Natural killer cell (primary cell): ENCODE measurements around the gene FRAS1. TPM values are rescaled to one million over a fixed set of nuclear protein-coding genes. Genes with fewer than 3 reads are reported as not detected.

ENCODE experiments used
- ATAC-seq, 3 donors: fragments of 150-1000 bp in 2 of 3; fragments of 200-7000 bp in 1 of 3; cut with Tn5 transposase; 1 replicate in 1 of 3; 2 replicates in 2 of 3; pipeline ENCODE4 v1.10.0; 2021; ENCODE audit warnings: mild to moderate bottlenecking in 2 of 3, moderate library complexity in 2 of 3
- DNase-seq, 2 donors: peaks; one replicate each; pipeline versions ENCODE4 v3.0.0 to v3.0.0-alpha.2; 2013 to 2021; ENCODE audit warnings: mixed read lengths in 1 of 2
- H3K27ac ChIP-seq: one replicate; pipeline ENCODE4 v1.5.1; 2013; ENCODE audit warnings: mild to moderate bottlenecking, low read length
- H3K27me3 ChIP-seq: one replicate; pipeline ENCODE4 v1.6.1; 2013; ENCODE audit warnings: low read length; ENCODE audit not compliant: control insufficient read depth, insufficient read depth
- H3K36me3 ChIP-seq: one replicate; pipeline ENCODE4 v1.6.1; 2013; ENCODE audit warnings: low read length; ENCODE audit not compliant: control insufficient read depth, insufficient read depth
- H3K4me1 ChIP-seq: one replicate; pipeline ENCODE4 v1.6.1; 2013; ENCODE audit warnings: low read length; ENCODE audit not compliant: control insufficient read depth, insufficient read depth
- H3K4me3 ChIP-seq: one replicate; pipeline ENCODE4 v1.5.1; 2013; ENCODE audit warnings: low read length
- H3K9me3 ChIP-seq: one replicate; pipeline ENCODE4 v1.6.1; 2013; ENCODE audit warnings: low read length; ENCODE audit not compliant: control insufficient read depth, insufficient read depth
- H3K27ac Mint-ChIP-seq, 2 donors: one replicate each; pipeline ENCODE4 v1.8.0; 2022; ENCODE audit warnings: mild to moderate bottlenecking in 2 of 2, mixed read lengths in 2 of 2, moderate library complexity in 1 of 2
- H3K27me3 Mint-ChIP-seq, 2 donors: one replicate each; pipeline ENCODE4 v1.8.0; 2022; ENCODE audit warnings: low read depth in 2 of 2, mixed read lengths in 2 of 2
- H3K36me3 Mint-ChIP-seq: one replicate; pipeline ENCODE4 v1.8.0; 2022; ENCODE audit warnings: mixed read lengths
- H3K4me1 Mint-ChIP-seq, 2 donors: one replicate each; pipeline ENCODE4 v1.8.0; 2022; ENCODE audit warnings: mixed read lengths in 2 of 2
- H3K4me3 Mint-ChIP-seq: one replicate; pipeline ENCODE4 v1.8.0; 2022; ENCODE audit warnings: mild to moderate bottlenecking, moderate library complexity, mixed read lengths
- H3K9me3 Mint-ChIP-seq, 2 donors: one replicate each; pipeline ENCODE4 v1.8.0; 2022; ENCODE audit warnings: mixed read lengths in 2 of 2
- WGBS: methylation state at CpG from one replicate; pipeline ENCODE4 v1.1.7; 2013; ENCODE audit warnings: missing lambda C conversion rate; ENCODE audit not compliant: insufficient coverage; 5-methylcytosine and 5-hydroxymethylcytosine counted together
- intact Hi-C: fragments of 100-400 bp; cut with micrococcal nuclease; formaldehyde crosslinking; loops from one replicate; pipeline ENCODE4 v1.14.2; 2022
- total RNA-seq, 4 donors: library from RNA; stranded (reverse); fragments of 120-200 nt in 1 of 4; gene quantifications; one replicate each; pipeline versions ENCODE4 v1.2.3 to v1.2.4, GENCODE V29; 2013 to 2022
- TF ChIP-seq, protein P1 (sequence below): fragments of 200-600 bp; IDR thresholded peaks from one replicate; pipeline ENCODE4 v1.8.0; 2022; ENCODE audit warnings: antibody characterized with exemption

FRAS1 gene
- total RNA-seq, 3 donors from 2014 or later (not counting 1 experiment from before 2014, with no cell fraction given) = 0.15 to 0.31 TPM; not detected in 1

DNA sequence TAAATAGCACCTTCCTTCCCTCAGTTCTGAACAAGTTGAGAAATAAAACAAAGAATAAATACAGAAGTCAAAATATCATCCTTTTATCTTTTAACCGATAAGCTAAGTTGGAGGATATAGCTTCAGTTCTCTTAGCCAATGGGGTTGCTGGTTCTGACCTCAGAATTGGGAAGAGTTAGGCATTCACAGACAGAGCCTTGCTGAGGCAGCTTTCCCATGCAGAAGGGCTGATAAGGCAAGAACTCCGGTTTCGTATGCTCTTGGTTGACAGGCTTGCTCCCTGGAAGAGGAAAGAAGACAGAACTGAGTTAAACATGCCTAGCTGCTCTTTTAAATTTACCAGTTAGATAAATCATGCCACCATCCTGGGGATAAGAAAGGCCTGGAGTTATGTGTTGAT, 17.6 kb downstream of the FRAS1 start:
- H3K27ac ChIP-seq = no peak overlapping the region
- WGBS = 81% methylated on average over 3 of the region's 3 CpGs
- Mint-ChIP-seq H3K4me3 (no peak overlapping the region), H3K27ac (no peak overlapping the region), H3K4me1 (no peaks in the 10 kb centered on the region), H3K9me3 (no peaks in the 10 kb centered on the region), H3K36me3 (no peaks in the 10 kb centered on the region), H3K27me3 (peaks cover 21 to 38% of the 10 kb centered on the region in 2 donors)
- H3K27me3 ChIP-seq = peaks cover 3% of the 10 kb centered on the region
- ATAC-seq = no peak
- DNase-seq = no peak
- no peak overlapping the region for H3K4me3 ChIP-seq
- TF ChIP-seq, protein P1, sequence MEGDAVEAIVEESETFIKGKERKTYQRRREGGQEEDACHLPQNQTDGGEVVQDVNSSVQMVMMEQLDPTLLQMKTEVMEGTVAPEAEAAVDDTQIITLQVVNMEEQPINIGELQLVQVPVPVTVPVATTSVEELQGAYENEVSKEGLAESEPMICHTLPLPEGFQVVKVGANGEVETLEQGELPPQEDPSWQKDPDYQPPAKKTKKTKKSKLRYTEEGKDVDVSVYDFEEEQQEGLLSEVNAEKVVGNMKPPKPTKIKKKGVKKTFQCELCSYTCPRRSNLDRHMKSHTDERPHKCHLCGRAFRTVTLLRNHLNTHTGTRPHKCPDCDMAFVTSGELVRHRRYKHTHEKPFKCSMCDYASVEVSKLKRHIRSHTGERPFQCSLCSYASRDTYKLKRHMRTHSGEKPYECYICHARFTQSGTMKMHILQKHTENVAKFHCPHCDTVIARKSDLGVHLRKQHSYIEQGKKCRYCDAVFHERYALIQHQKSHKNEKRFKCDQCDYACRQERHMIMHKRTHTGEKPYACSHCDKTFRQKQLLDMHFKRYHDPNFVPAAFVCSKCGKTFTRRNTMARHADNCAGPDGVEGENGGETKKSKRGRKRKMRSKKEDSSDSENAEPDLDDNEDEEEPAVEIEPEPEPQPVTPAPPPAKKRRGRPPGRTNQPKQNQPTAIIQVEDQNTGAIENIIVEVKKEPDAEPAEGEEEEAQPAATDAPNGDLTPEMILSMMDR = no peak
- H3K4me1 ChIP-seq = no peaks in the 10 kb centered on the region
- no peaks in the 10 kb centered on the region for H3K9me3 ChIP-seq
- no peaks in the 10 kb centered on the region for H3K36me3 ChIP-seq
- intact Hi-C loops = no loop called here

DNA sequence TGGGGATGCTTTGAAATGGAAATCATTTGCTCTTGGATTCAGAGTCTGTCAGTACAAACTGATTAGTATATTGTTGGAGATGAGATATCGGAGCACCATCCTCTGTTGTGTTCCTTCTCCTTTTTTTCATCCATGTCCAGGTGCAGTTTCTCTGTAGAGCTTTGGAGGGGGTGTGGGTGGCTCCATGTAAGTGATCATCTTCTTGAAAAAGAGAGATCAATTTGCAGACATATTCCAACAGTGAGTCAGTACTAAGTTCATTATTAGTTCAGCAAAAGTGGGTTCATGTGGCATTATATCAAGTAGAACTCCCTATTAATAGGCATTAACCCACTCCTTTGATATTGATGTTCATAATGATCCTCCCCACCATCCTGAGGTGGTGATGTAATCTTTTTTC, 18.9 kb downstream of the FRAS1 start:
- no peak for DNase-seq
- H3K27me3 ChIP-seq = peaks cover 3% of the 10 kb centered on the region
- Mint-ChIP-seq H3K36me3 (no peaks in the 10 kb centered on the region), H3K4me3 (no peak overlapping the region), H3K27me3 (peaks cover 17 to 34% of the 10 kb centered on the region in 2 donors), H3K9me3 (no peaks in the 10 kb centered on the region), H3K27ac (no peak overlapping the region), H3K4me1 (no peaks in the 10 kb centered on the region)
- WGBS = 83% methylated on average over 1 of the region's 1 CpG
- H3K4me3 ChIP-seq = no peak overlapping the region
- ATAC-seq = no peak
- no peaks in the 10 kb centered on the region for H3K36me3 ChIP-seq
- no peaks in the 10 kb centered on the region for H3K9me3 ChIP-seq
- H3K4me1 ChIP-seq = no peaks in the 10 kb centered on the region
- intact Hi-C loops = no loop called here
- TF ChIP-seq, protein P1 = no peak
- no peak overlapping the region for H3K27ac ChIP-seq

DNA sequence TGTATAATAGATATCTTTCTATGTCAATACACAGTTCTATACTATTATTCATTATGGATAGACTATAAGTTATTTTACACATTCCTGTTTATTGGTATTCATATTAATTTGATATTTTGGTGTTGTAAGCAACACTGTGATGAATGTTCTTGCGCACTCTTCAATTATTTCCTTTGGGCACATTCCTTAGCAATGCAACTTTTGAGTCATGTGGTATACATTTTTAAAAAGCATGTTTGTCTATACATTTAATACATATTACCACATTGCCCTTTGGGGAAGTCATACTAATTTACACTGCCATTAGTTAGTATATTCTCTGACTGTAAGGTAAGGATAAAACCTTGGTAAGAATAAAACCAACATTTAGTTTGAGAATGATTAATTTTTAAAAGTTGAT, 21.0 kb downstream of the FRAS1 start:
- DNase-seq (no peak), ATAC-seq (no peak)
- TF ChIP-seq, protein P1 = no peak
- H3K9me3 ChIP-seq = no peaks in the 10 kb centered on the region
- intact Hi-C loops = no loop called here
- H3K27me3 ChIP-seq = peaks cover under 1% of the 10 kb centered on the region
- H3K27ac ChIP-seq = no peak overlapping the region
- Mint-ChIP-seq H3K27ac (no peak overlapping the region), H3K9me3 (no peaks in the 10 kb centered on the region), H3K4me1 (no peaks in the 10 kb centered on the region), H3K36me3 (no peaks in the 10 kb centered on the region), H3K4me3 (no peak overlapping the region), H3K27me3 (peaks cover 17 to 26% of the 10 kb centered on the region in 2 donors)
- no peak overlapping the region for H3K4me3 ChIP-seq
- WGBS = no CpG with 5 or more reads among the region's 1 CpG
- no peaks in the 10 kb centered on the region for H3K36me3 ChIP-seq
- H3K4me1 ChIP-seq = no peaks in the 10 kb centered on the region

DNA sequence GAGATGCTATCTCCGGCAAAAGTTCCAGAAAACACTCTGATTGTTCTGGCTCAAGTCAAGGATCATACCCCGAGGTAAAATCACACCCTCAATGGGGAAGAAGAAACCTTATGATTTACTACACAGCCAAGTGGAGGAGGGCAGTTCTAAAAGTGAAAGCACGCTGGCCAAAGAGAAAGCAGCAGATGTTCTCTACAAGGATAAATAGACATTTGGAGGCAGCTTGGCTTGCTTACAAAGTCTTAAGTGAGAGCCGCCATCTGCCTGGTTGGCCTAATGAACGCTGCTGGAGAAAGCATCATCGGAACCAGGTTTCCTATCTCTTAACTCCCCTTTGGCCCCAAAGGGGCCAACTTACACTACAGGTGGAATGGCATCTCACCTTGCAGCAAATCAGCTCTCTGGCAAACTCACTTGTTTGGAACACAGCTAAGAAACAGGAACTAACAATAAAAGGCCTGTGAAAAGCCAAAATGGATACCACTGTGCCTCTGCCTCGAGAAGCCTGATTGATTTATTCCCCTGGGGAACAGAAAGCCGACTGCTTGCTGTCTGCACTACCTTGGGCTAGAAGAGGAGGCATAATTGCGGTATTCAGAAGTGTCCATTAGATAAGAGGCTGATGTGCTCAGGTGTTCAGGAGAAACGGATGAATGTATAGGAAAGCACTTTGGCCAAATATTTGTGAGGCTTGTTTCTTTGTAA, 22.8 kb downstream of the FRAS1 start:
- Histone ChIP-seq H3K27me3 (peaks cover 2% of the 10 kb centered on the region), H3K4me3 (no peak overlapping the region), H3K27ac (no peak overlapping the region), H3K36me3 (no peaks in the 10 kb centered on the region), H3K9me3 (no peaks in the 10 kb centered on the region), H3K4me1 (no peaks in the 10 kb centered on the region)
- no peak overlapping the region for H3K27ac Mint-ChIP-seq
- no peaks in the 10 kb centered on the region for H3K36me3 Mint-ChIP-seq
- peaks cover 12 to 15% of the 10 kb centered on the region in 2 donors for H3K27me3 Mint-ChIP-seq
- H3K4me1 Mint-ChIP-seq = no peaks in the 10 kb centered on the region
- no peak overlapping the region for H3K4me3 Mint-ChIP-seq
- intact Hi-C loops = no loop called here
- ATAC-seq (no peak), DNase-seq (no peak)
- no peaks in the 10 kb centered on the region for H3K9me3 Mint-ChIP-seq
- TF ChIP-seq, protein P1 = no peak
- WGBS = 65% methylated on average over 10 of the region's 10 CpGs
